OCI-LY1 (cell line): ENCODE measurements around the gene SST.

Experiments used
- H2AFZ ChIP-seq: fragments of 200-600 bp; sonication (generic), shearing (Covaris generic); 2 replicates; pipeline ENCODE4 v1.6.0; 2014; ENCODE audit warnings: antibody characterized with exemption, mild to moderate bottlenecking, low read length
- H3F3A ChIP-seq: fragments of 200-600 bp; sonication (generic), shearing (Covaris generic); 2 replicates; pipeline ENCODE4 v1.6.0; 2014; ENCODE audit warnings: mild to moderate bottlenecking, antibody characterized with exemption, low read length, moderate library complexity; ENCODE audit not compliant: insufficient read depth
- H3K27ac ChIP-seq: fragments of 200-600 bp; sonication (generic); 2 replicates; pipeline ENCODE4 v1.5.1; 2014; ENCODE audit warnings: low read length, mixed run types, mild to moderate bottlenecking, low read depth; ENCODE audit not compliant: poor library complexity, severe bottlenecking
- H3K27me3 ChIP-seq: fragments of 200-600 bp; sonication (generic); 2 replicates; pipeline ENCODE4 v1.6.0; 2014; ENCODE audit warnings: antibody characterized with exemption, mild to moderate bottlenecking, low read length, moderate library complexity; ENCODE audit not compliant: insufficient read depth
- H3K36me3 ChIP-seq: fragments of 200-600 bp; sonication (generic); 2 replicates; pipeline ENCODE4 v1.6.1; 2014; ENCODE audit warnings: mild to moderate bottlenecking, antibody characterized with exemption, low read length, moderate library complexity, mixed read lengths; ENCODE audit not compliant: insufficient read depth
- H3K4me1 ChIP-seq: fragments of 200-600 bp; sonication (generic); 2 replicates; pipeline ENCODE4 v1.5.1; 2014; ENCODE audit warnings: mild to moderate bottlenecking, low read length, moderate library complexity; ENCODE audit not compliant: insufficient read depth, severe bottlenecking
- H3K4me2 ChIP-seq: fragments of 200-600 bp; sonication (generic), shearing (Covaris generic); 2 replicates; pipeline ENCODE4 v1.6.1; 2014; ENCODE audit warnings: low read length
- H3K4me3 ChIP-seq: fragments of 200-600 bp; sonication (generic); 2 replicates; pipeline ENCODE4 v1.5.1; 2014; ENCODE audit warnings: low read length, low read depth, mild to moderate bottlenecking, mixed read lengths; ENCODE audit not compliant: poor library complexity, severe bottlenecking
- H3K79me2 ChIP-seq: fragments of 200-600 bp; shearing (Covaris generic); 2 replicates; pipeline ENCODE4 v1.6.1; 2016; ENCODE audit warnings: mixed run types, low read length, mixed read lengths; ENCODE audit not compliant: insufficient read depth
- H3K9ac ChIP-seq: fragments of 200-600 bp; sonication (generic), shearing (Covaris generic); 2 replicates; pipeline ENCODE4 v1.6.1; 2014; ENCODE audit warnings: mild to moderate bottlenecking, low read length, mixed read lengths
- H3K9me2 ChIP-seq: fragments of 200-600 bp; sonication (generic), shearing (Covaris generic); 2 replicates; pipeline ENCODE4 v1.6.1; 2014; ENCODE audit warnings: low read depth, mild to moderate bottlenecking, low read length, mixed read lengths
- H3K9me3 ChIP-seq: fragments of 200-600 bp; shearing (Covaris generic); 2 replicates; pipeline ENCODE4 v1.6.1; 2014; ENCODE audit warnings: low read length, mixed read lengths
- H4K20me1 ChIP-seq: fragments of 200-600 bp; sonication (generic), shearing (Covaris generic); 2 replicates; pipeline ENCODE4 v1.6.0; 2016; ENCODE audit warnings: mild to moderate bottlenecking, low read length; ENCODE audit not compliant: insufficient read depth
- EZH2 ChIP-seq: fragments of 200-600 bp; sonication (generic), shearing (Covaris generic); IDR thresholded peaks from 2 replicates; pipeline ENCODE4 v1.8.0; 2017; ENCODE audit warnings: borderline replicate concordance, mixed run types, mild to moderate bottlenecking, antibody characterized with exemption, low read length, moderate library complexity, mixed read lengths
- TF ChIP-seq, protein P1 (sequence below): fragments of 200-600 bp; sonication (generic), shearing (Covaris generic); IDR thresholded peaks from 2 replicates; pipeline ENCODE4 v1.5.1; 2017; ENCODE audit warnings: mild to moderate bottlenecking, antibody characterized with exemption, low read length, moderate library complexity, mixed read lengths

The SST gene

DNA sequence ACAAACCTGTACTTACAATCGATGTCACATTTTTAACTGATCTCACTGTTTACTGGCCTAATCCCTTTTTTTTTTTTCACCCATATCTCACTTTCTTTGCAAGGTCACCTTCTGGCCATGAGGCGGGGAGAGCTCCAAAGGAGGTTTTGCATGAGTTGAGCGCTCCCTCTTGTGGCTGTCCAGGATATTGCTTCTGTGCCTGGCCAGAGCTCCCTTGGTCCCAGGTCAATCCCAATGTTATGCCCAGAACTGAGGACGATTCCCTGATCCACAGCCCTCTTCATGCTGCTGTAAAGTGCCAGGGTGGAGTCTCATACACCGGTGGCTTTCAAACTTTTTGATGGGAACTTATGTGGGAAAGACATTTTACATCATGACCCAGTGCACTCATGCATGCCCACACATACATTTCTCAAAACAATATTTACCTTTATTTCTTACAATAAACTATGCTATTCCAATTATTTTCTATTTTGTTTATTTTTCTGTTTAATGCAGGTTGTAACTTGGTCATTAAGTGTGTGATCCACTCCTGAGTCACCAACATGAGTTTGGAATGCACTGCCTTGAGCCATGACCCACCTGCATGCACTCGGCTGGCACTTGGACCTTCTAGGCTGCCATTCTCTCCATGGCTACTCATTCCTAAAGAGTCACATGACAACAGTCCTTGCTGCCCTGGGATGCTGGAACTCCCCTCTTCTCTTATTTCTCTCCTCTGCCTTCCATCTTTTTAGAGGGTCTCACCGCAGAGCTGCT, 9.6 kb upstream of the SST start:
- no peak overlapping the region for H3K27ac ChIP-seq
- no peaks in the 10 kb centered on the region for H3K36me3 ChIP-seq
- no peaks in the 10 kb centered on the region for H3K9me3 ChIP-seq
- H3K4me1 ChIP-seq, result peaks cover 4% of the 10 kb centered on the region
- H4K20me1 ChIP-seq, result no peaks in the 10 kb centered on the region
- H3K9ac ChIP-seq, result no peak overlapping the region
- H2AFZ ChIP-seq, result no peak overlapping the region
- no peaks in the 10 kb centered on the region for H3K9me2 ChIP-seq
- TF ChIP-seq, protein P1, sequence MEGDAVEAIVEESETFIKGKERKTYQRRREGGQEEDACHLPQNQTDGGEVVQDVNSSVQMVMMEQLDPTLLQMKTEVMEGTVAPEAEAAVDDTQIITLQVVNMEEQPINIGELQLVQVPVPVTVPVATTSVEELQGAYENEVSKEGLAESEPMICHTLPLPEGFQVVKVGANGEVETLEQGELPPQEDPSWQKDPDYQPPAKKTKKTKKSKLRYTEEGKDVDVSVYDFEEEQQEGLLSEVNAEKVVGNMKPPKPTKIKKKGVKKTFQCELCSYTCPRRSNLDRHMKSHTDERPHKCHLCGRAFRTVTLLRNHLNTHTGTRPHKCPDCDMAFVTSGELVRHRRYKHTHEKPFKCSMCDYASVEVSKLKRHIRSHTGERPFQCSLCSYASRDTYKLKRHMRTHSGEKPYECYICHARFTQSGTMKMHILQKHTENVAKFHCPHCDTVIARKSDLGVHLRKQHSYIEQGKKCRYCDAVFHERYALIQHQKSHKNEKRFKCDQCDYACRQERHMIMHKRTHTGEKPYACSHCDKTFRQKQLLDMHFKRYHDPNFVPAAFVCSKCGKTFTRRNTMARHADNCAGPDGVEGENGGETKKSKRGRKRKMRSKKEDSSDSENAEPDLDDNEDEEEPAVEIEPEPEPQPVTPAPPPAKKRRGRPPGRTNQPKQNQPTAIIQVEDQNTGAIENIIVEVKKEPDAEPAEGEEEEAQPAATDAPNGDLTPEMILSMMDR, result peak; percentile 100
- no peak for TF ChIP-seq EZH2
- no peaks in the 10 kb centered on the region for H3K79me2 ChIP-seq
- no peak overlapping the region for H3K4me3 ChIP-seq
- no peaks in the 10 kb centered on the region for H3F3A ChIP-seq
- H3K4me2 ChIP-seq, result no peak overlapping the region
- H3K27me3 ChIP-seq, result 0 out of 2 replicates have a peak, but pooled peaks cover 6% of the 10 kb centered on the region

DNA sequence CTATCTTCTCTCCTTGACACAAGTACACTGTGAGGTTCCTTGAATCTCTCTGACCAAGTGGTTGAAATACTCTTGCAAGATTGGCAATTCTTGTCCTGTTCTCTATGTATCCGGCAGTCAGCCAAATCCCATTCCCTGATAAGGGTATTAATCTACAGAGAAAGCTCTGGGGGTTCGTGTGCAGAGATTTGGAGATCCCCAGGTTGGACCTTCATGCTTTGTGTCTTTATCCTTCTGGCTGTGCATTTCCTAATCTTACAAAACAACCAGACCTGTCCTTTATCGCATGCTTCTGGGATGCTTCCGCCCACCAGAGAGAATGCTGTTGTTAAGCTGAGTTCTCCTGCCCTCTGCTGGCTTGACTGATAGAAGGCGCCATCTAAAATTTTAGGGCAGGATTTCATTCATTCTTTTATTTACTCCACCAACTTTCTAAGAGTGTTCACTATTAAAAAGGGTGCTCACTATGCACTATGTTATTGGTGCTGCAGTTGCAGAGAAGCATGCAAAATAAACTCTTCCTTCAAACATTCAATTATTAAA, 8.6 kb upstream of the SST start:
- no peaks in the 10 kb centered on the region for H3F3A ChIP-seq
- TF ChIP-seq EZH2, result no peak
- TF ChIP-seq, protein P1, result peak; percentile 96
- no peaks in the 10 kb centered on the region for H3K9me2 ChIP-seq
- no peak overlapping the region for H3K9ac ChIP-seq
- no peaks in the 10 kb centered on the region for H3K9me3 ChIP-seq
- no peak overlapping the region for H3K4me3 ChIP-seq
- no peaks in the 10 kb centered on the region for H3K79me2 ChIP-seq
- H3K4me2 ChIP-seq, result no peak overlapping the region
- no peaks in the 10 kb centered on the region for H4K20me1 ChIP-seq
- H3K36me3 ChIP-seq, result no peaks in the 10 kb centered on the region
- H2AFZ ChIP-seq, result no peak overlapping the region
- peaks cover 4% of the 10 kb centered on the region for H3K4me1 ChIP-seq
- H3K27me3 ChIP-seq, result no peaks in the 10 kb centered on the region
- H3K27ac ChIP-seq, result no peak overlapping the region

DNA sequence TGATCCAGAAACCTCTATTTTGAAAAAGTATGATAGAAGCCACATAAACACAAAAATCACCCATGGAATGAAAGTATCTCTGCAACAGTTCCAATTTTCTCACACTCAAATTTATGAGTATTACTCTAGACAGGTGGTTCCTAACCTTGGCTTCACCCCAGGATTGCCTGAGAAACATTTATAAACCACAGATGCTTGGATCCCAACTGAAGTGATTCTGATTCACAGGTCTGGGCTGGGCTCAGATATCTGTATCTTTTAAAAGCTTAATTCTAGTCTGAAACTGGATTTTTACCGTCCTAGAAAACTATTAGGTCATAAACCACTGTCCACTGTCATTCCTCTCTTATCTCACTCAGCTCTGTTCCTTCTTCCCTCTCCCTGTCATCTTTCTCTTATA, 7.4 kb upstream of the SST start:
- Histone ChIP-seq H3K4me2 (no peak overlapping the region), H3K4me1 (peaks cover 4% of the 10 kb centered on the region), H3K9me2 (no peaks in the 10 kb centered on the region), H4K20me1 (no peaks in the 10 kb centered on the region), H3F3A (no peaks in the 10 kb centered on the region), H2AFZ (no peak overlapping the region), H3K27me3 (no peaks in the 10 kb centered on the region), H3K27ac (no peak overlapping the region), H3K9me3 (no peaks in the 10 kb centered on the region), H3K9ac (no peak overlapping the region), H3K4me3 (no peak overlapping the region), H3K36me3 (no peaks in the 10 kb centered on the region), H3K79me2 (no peaks in the 10 kb centered on the region)
- no peak for TF ChIP-seq EZH2
- TF ChIP-seq, protein P1, result no peak
